Measurements from ENCODE around the gene SLC44A1. TPM values are rescaled to one million over a fixed set of nuclear protein-coding genes. Genes with fewer than 3 reads are reported as not detected.

SLC44A1 gene
- total RNA-seq, 3 donors from 2014 or later = 85.1 to 183 (median 121) TPM

DNA sequence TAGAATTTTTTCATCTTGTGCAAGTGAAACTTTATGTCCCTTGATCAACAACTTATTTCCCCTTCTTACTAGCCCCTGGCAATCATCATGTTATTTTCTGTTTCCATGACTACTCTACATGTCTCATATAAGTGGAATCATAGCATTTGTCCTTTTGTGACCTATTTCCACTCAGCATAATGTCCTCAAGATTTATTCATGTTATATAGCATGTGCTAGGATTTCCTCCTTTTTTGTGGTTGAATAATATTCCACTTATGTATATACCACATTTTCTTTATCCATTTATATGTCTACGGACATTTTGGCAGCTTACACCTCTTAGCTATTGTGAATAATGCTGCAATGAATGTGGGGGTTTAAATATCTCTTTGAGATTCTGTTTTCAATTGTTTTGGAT lies 224.4 kb downstream of the SLC44A1 start:
- Histone ChIP-seq H3K36me3 (ENCODE audit: low read depth) (no peaks in the 10 kb centered on the region), H3K4me3 (no peak overlapping the region), H3K9me3 (no peaks in the 10 kb centered on the region), H3K4me1 (ENCODE audit: low read depth) (no peaks in the 10 kb centered on the region)
- intact Hi-C loops (cut with DNase I, micrococcal nuclease) = no loop called here
- DNase-seq (no peak), ATAC-seq (no peak)
- TF ChIP-seq, protein P1, sequence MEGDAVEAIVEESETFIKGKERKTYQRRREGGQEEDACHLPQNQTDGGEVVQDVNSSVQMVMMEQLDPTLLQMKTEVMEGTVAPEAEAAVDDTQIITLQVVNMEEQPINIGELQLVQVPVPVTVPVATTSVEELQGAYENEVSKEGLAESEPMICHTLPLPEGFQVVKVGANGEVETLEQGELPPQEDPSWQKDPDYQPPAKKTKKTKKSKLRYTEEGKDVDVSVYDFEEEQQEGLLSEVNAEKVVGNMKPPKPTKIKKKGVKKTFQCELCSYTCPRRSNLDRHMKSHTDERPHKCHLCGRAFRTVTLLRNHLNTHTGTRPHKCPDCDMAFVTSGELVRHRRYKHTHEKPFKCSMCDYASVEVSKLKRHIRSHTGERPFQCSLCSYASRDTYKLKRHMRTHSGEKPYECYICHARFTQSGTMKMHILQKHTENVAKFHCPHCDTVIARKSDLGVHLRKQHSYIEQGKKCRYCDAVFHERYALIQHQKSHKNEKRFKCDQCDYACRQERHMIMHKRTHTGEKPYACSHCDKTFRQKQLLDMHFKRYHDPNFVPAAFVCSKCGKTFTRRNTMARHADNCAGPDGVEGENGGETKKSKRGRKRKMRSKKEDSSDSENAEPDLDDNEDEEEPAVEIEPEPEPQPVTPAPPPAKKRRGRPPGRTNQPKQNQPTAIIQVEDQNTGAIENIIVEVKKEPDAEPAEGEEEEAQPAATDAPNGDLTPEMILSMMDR (IDR thresholded peaks at IDR 0.05) = no peak

DNA sequence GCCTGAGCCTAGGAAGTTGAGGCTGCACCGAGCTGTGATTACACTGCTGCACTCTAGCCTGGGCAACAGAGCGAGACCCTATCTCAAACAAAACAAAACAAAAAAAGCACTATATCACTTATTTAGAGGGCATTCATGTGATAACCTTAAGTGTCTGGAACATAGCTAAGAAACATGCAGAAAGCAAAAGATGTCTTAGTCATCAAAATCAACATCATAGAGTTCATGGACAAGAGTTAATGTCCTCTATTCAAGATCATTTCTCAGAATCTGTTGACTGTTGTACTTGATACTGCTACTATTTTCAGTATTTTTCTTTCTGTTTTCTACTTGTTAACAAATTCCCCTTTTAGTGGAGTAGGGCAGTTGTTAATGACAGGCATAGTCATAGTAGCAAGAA lies 228.8 kb downstream of the SLC44A1 start:
- Histone ChIP-seq H3K4me3 (no peak overlapping the region), H3K36me3 (ENCODE audit: low read depth) (no peaks in the 10 kb centered on the region), H3K9me3 (no peaks in the 10 kb centered on the region), H3K4me1 (ENCODE audit: low read depth) (no peaks in the 10 kb centered on the region)
- DNase-seq (no peak), ATAC-seq (no peak)
- TF ChIP-seq, protein P1 (IDR thresholded peaks at IDR 0.05) = no peak
- intact Hi-C loops (cut with DNase I, micrococcal nuclease) = no loop called here

DNA sequence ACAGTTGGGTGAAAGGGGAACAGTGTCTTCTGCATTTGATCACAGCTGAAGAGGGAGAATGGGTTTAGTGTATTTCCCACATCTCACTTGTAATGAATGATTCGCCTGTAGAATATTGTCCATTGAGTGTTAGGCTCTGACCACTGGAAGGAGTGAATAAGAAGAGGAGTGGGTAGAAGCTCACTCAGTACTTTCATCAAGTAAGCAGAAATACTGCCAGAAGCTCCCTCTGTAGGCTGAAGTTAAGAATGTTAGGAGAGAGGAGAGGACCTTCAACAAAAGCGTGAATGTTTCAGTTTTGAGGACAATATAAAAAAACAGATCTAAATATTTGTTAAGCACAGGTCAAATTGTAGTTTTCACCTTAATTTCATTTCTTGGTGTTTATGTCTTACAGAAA lies 230.9 kb downstream of the SLC44A1 start:
- H3K9me3 ChIP-seq = no peaks in the 10 kb centered on the region
- no peak for ATAC-seq
- DNase-seq = no peak

DNA sequence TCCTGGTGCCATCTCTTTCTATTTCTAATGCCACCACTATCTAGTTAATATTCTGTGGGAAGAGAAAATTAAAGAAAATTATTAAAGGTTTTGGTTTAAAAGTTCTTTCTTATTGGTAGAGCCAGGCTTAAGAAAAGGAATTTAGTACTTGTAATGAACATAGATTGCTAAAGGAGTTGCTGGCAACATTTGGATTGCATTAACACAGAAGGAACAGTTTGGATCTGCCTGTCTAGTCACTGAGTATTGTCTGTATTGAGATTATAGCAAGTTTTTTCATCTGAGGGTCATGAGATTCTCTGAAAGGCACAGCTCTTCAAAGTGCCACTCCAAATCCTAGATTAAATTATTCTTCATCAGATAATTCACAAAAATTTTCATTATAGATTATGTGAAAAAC lies 235.4 kb downstream of the SLC44A1 start:
- Histone ChIP-seq H3K4me1 (ENCODE audit: low read depth) (no peaks in the 10 kb centered on the region), H3K36me3 (ENCODE audit: low read depth) (no peaks in the 10 kb centered on the region), H3K9me3 (no peaks in the 10 kb centered on the region), H3K4me3 (no peak overlapping the region)
- ATAC-seq = no peak
- DNase-seq = no peak
- TF ChIP-seq, protein P1 (IDR thresholded peaks at IDR 0.05) = no peak
- intact Hi-C loops (cut with DNase I, micrococcal nuclease) = no loop called here

More for the DNA sequence above, 230.9 kb downstream of the SLC44A1 start:
- TF ChIP-seq, protein P1 (IDR thresholded peaks at IDR 0.05) = no peak
- H3K4me1 ChIP-seq (ENCODE audit: low read depth) = no peaks in the 10 kb centered on the region
- intact Hi-C loops (cut with DNase I, micrococcal nuclease) = no loop called here
- no peak overlapping the region for H3K4me3 ChIP-seq
- no peaks in the 10 kb centered on the region for H3K36me3 ChIP-seq (ENCODE audit: low read depth)

DNA sequence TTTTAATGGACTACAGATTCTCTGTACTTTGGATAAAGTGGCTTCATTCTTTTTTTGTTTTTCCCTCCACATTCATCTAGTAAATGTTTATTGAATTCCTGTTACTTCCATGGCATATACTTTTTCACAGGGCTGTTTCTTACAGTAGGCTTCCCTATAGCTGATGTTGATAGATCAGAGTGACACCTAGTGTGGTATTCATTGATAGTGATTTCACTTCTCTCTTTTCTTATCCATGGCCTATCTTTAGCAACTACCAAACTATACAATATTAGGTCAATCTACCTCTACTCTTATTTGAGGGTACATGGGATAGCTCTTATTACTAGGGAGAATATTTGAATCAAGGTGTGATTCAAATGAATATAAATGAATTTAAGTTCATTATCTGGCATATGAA lies 239.2 kb downstream of the SLC44A1 start:
- TF ChIP-seq, protein P1 (IDR thresholded peaks at IDR 0.05) = no peak
- ATAC-seq = no peak
- Histone ChIP-seq H3K4me1 (ENCODE audit: low read depth) (no peaks in the 10 kb centered on the region), H3K4me3 (no peak overlapping the region), H3K36me3 (ENCODE audit: low read depth) (no peaks in the 10 kb centered on the region), H3K9me3 (no peaks in the 10 kb centered on the region)
- DNase-seq = no peak
- intact Hi-C loops (cut with DNase I, micrococcal nuclease) = no loop called here

DNA sequence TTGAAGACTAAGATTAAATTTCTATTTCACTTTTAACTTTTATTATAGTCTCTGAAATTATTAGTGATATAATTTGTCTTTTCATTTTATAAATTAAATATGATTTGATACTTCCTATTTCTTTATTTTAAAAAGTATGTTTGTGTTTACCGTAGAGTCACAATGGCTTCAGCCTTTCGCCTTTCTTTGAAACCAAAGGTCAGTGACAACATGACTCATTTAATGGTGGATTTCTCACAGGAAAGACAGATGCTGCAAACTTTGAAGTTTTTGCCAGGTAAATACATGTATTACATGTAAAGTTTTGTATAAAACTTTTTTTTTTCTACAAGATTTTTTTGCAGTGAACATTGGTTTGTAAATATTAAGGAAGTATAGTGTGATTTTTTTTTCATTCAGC lies 239.8 kb downstream of the SLC44A1 start:
- TF ChIP-seq, protein P1 (IDR thresholded peaks at IDR 0.05) = no peak
- Histone ChIP-seq H3K4me1 (ENCODE audit: low read depth) (no peaks in the 10 kb centered on the region), H3K36me3 (ENCODE audit: low read depth) (no peaks in the 10 kb centered on the region), H3K4me3 (no peak overlapping the region), H3K9me3 (no peaks in the 10 kb centered on the region)
- intact Hi-C loops (cut with DNase I, micrococcal nuclease) = no loop called here
- ATAC-seq (peak; percentile 64), DNase-seq (no peak)
